Measurements from ENCODE around the gene SUCLG1.

- no peak for TF ChIP-seq POLR2A (IDR thresholded peaks at IDR 0.05; ENCODE audit: low read depth, low read length)
- no peak for TF ChIP-seq TAF1 (IDR thresholded peaks at IDR 0.05; ENCODE audit: low read depth, low read length)
- no peak for TF ChIP-seq POLR2AphosphoS5 (IDR thresholded peaks at IDR 0.05; ENCODE audit: low read depth, low read length)
Observed at GRCh38 chr2:84486441-84487115, 27.5 kb upstream of the SUCLG1 start.

All from GM12891 (cell line).